Inflammatory macrophage (primary cell): ENCODE measurements around the gene TBC1D5.

Experiments used
- DNase-seq, 2 donors: peaks; one replicate each; pipeline ENCODE4 v3.0.0-alpha.2; 2020 to 2022

The TBC1D5 gene

GRCh38 chr3:17585394-17586325 is 156.8 kb downstream of the TBC1D5 start:
- no peak for DNase-seq

- DNase-seq: no peak
Observed at GRCh38 chr3:17584066-17584465, 158.4 kb downstream of the TBC1D5 start.

- DNase-seq: peak in 1 of 2 donors; percentile 13
Observed at GRCh38 chr3:17583530-17583929, 158.9 kb downstream of the TBC1D5 start.

GRCh38 chr3:17581421-17582080 is 160.9 kb downstream of the TBC1D5 start:
- no peak for DNase-seq

- peak in 1 of 2 donors; percentile 48 for DNase-seq
Observed at GRCh38 chr3:17580901-17581300, 161.5 kb downstream of the TBC1D5 start.

- no peak for DNase-seq
Observed at GRCh38 chr3:17579289-17580031, 163.0 kb downstream of the TBC1D5 start.

- DNase-seq: no peak
Observed at GRCh38 chr3:17577796-17578520, 164.5 kb downstream of the TBC1D5 start.

GRCh38 chr3:17573396-17573795 is 169.0 kb downstream of the TBC1D5 start:
- no peak for DNase-seq

- no peak for DNase-seq
Observed at GRCh38 chr3:17571686-17572085, 170.7 kb downstream of the TBC1D5 start.

- DNase-seq: no peak
Observed at GRCh38 chr3:17562845-17563244, 179.6 kb downstream of the TBC1D5 start.

- no peak for DNase-seq
Observed at GRCh38 chr3:17558565-17558964, 183.9 kb downstream of the TBC1D5 start.

- no peak for DNase-seq
Observed at GRCh38 chr3:17557749-17558463, 184.5 kb downstream of the TBC1D5 start.

GRCh38 chr3:17555525-17555924 is 186.9 kb downstream of the TBC1D5 start:
- no peak for DNase-seq

- no peak for DNase-seq
Observed at GRCh38 chr3:17554078-17554477, 188.4 kb downstream of the TBC1D5 start.

- DNase-seq: no peak
Observed at GRCh38 chr3:17553080-17553479, 189.4 kb downstream of the TBC1D5 start.

GRCh38 chr3:17552351-17552750 is 190.1 kb downstream of the TBC1D5 start:
- no peak for DNase-seq

- DNase-seq: no peak
Observed at GRCh38 chr3:17551895-17552294, 190.5 kb downstream of the TBC1D5 start.

GRCh38 chr3:17551333-17551732 is 191.1 kb downstream of the TBC1D5 start:
- DNase-seq: no peak

GRCh38 chr3:17550624-17551023 is 191.8 kb downstream of the TBC1D5 start:
- DNase-seq: no peak

GRCh38 chr3:17546500-17547255 is 195.8 kb downstream of the TBC1D5 start:
- no peak for DNase-seq

- no peak for DNase-seq
Observed at GRCh38 chr3:17544632-17545031, 197.8 kb downstream of the TBC1D5 start.
